HuH-7.5 (cell line): Measurements from ENCODE around the gene GDF7.

Experiments
- DNase-seq: peaks from one replicate; pipeline ENCODE4 v3.0.0; 2011; ENCODE audit warnings: low spot score

GDF7 gene

GRCh38 chr2:20645301-20645701, 21.6 kb upstream of the GDF7 start:
- no peak for DNase-seq

GRCh38 chr2:20645761-20646160, 21.2 kb upstream of the GDF7 start:
- DNase-seq, result no peak

- DNase-seq, result no peak
Measured at GRCh38 chr2:20646446-20646845, 20.5 kb upstream of the GDF7 start.

- no peak for DNase-seq
Measured at GRCh38 chr2:20647211-20647610, 19.7 kb upstream of the GDF7 start.

- DNase-seq, result no peak
Measured at GRCh38 chr2:20647738-20648137, 19.2 kb upstream of the GDF7 start.

- no peak for DNase-seq
Measured at GRCh38 chr2:20648206-20648605, 18.7 kb upstream of the GDF7 start.

- no peak for DNase-seq
Measured at GRCh38 chr2:20648831-20649230, 18.1 kb upstream of the GDF7 start.

GRCh38 chr2:20649576-20649975, 17.4 kb upstream of the GDF7 start:
- no peak for DNase-seq

- DNase-seq, result no peak
Measured at GRCh38 chr2:20649976-20650375, 17.0 kb upstream of the GDF7 start.

- peak; percentile 45 for DNase-seq
Measured at GRCh38 chr2:20650393-20650876, 16.5 kb upstream of the GDF7 start.

GRCh38 chr2:20650877-20651730, 15.8 kb upstream of the GDF7 start, which contains the start of gene HS1BP3:
Gene HS1BP3 (minus strand): TSS chr2:20651098. CDS start chr2:20651063, 35 bp downstream.
- DNase-seq, result peak; percentile 88

- no peak for DNase-seq
Measured at GRCh38 chr2:20651731-20652099, 15.2 kb upstream of the GDF7 start.

GRCh38 chr2:20652141-20652540, 14.8 kb upstream of the GDF7 start:
- DNase-seq, result no peak

- DNase-seq, result no peak
Measured at GRCh38 chr2:20652673-20653575, 14.0 kb upstream of the GDF7 start.

GRCh38 chr2:20653695-20654534, 13.0 kb upstream of the GDF7 start:
- no peak for DNase-seq

GRCh38 chr2:20654535-20654813, 12.5 kb upstream of the GDF7 start:
- no peak for DNase-seq

- DNase-seq, result no peak
Measured at GRCh38 chr2:20656561-20656960, 10.4 kb upstream of the GDF7 start.

GRCh38 chr2:20657522-20658235, 9.3 kb upstream of the GDF7 start:
- DNase-seq, result no peak

GRCh38 chr2:20660506-20661420, 6.2 kb upstream of the GDF7 start:
- DNase-seq, result no peak
